Endothelial cell of umbilical vein (primary cell): Measurements from ENCODE around the gene MTERF4. TPM values are rescaled to one million over a fixed set of nuclear protein-coding genes. Genes with fewer than 3 reads are reported as not detected.

Experiments
- BruUV-seq: library from RNA; stranded (reverse); fragments of 400-500 nt; replicated peaks from 2 replicates; lab custom pipeline; 2021; lab: Mats Ljungman, UMichigan
- CTCF ChIA-PET: fragments of 300-600, 350-600 bp; sonication (Branson Sonifier 250); formaldehyde crosslinking; loops from one replicate; lab custom pipeline; 2021; ENCODE audit warnings: antibody characterized with exemption, inconsistent platforms; lab: Charles Lee
- POLR2A ChIA-PET: fragments of 300-600, 350-600 bp; sonication (Branson Sonifier 250); formaldehyde crosslinking; loops from one replicate; lab custom pipeline; 2021; ENCODE audit warnings: antibody characterized with exemption, inconsistent platforms; lab: Charles Lee
- DNase-seq: peaks from one replicate; pipeline ENCODE4 v3.0.0-alpha.2; 2011; ENCODE audit warnings: low read depth, low spot score
- FAIRE-seq: peaks from 2 replicates; lab custom pipeline; 2011; peaks lifted over from hg19 to GRCh38; lab: Jason Lieb, UNC
- H2AFZ ChIP-seq: 2 replicates; pipeline ENCODE4 v1.6.0; 2012; ENCODE audit warnings: low read depth, low read length, control low read depth, inconsistent platforms
- H3K27ac ChIP-seq: 2 replicates; pipeline ENCODE4 v1.5.1; 2011; ENCODE audit warnings: low read depth, mild to moderate bottlenecking, control low read depth, low read length, moderate library complexity; ENCODE audit not compliant: insufficient read depth
- H3K27me3 ChIP-seq, 2 experiments: 2 replicates each; pipeline versions ENCODE4 v1.6.0 to v1.6.1; 2011; ENCODE audit warnings: low read length in 2 of 2, mixed read lengths in 1 of 2; ENCODE audit not compliant: control insufficient read depth in 2 of 2, insufficient read depth in 2 of 2
- H3K36me3 ChIP-seq, 2 experiments: 2 replicates in 1 of 2; 3 replicates in 1 of 2; pipeline ENCODE4 v1.5.1; 2011; ENCODE audit warnings: low read length in 2 of 2, mild to moderate bottlenecking in 1 of 2, moderate library complexity in 1 of 2; ENCODE audit not compliant: control insufficient read depth in 2 of 2, insufficient read depth in 2 of 2; ENCODE audit errors: extremely low read depth in 1 of 2
- H3K4me1 ChIP-seq: 3 replicates; pipeline ENCODE4 v1.5.1; 2011; ENCODE audit warnings: mild to moderate bottlenecking, low read length; ENCODE audit not compliant: control insufficient read depth, insufficient read depth; ENCODE audit errors: extremely low read depth
- H3K4me2 ChIP-seq: 2 replicates; pipeline ENCODE4 v1.6.1; 2011; ENCODE audit warnings: low read length, control low read depth, mixed read lengths; ENCODE audit not compliant: insufficient read depth
- H3K4me3 ChIP-seq, 3 experiments: fragments of 200-600 bp in 1 of 3; sonication (generic), shearing (Covaris generic) in 1 of 3; replicated peaks in 1 of 3; 2 replicates each; pipeline ENCODE4 v1.5.1; 2011 to 2016; ENCODE audit warnings: control low read depth in 3 of 3, low read length in 3 of 3, mild to moderate bottlenecking in 2 of 3, inconsistent platforms in 1 of 3, low read depth in 1 of 3, moderate library complexity in 1 of 3; ENCODE audit not compliant: insufficient read depth in 1 of 3
- H3K79me2 ChIP-seq: 2 replicates; pipeline ENCODE4 v1.6.0; 2012; ENCODE audit warnings: low read length, inconsistent platforms; ENCODE audit not compliant: control insufficient read depth, insufficient read depth
- H3K9ac ChIP-seq: replicated peaks from 2 replicates; pipeline ENCODE3; 2011; ENCODE audit warnings: low read length, control low read depth; ENCODE audit not compliant: insufficient read depth; ENCODE audit errors: extremely low read depth
- H3K9me1 ChIP-seq: replicated peaks from 3 replicates; pipeline ENCODE4 v1.6.0; 2011; ENCODE audit warnings: mild to moderate bottlenecking, low read length; ENCODE audit not compliant: control insufficient read depth, insufficient read depth; ENCODE audit errors: extremely low read depth
- H3K9me3 ChIP-seq: replicated peaks from 2 replicates; pipeline ENCODE4 v1.5.1; 2012; ENCODE audit warnings: low read length, inconsistent platforms; ENCODE audit not compliant: control insufficient read depth, insufficient read depth
- H4K20me1 ChIP-seq: replicated peaks from 2 replicates; pipeline ENCODE3; 2011; ENCODE audit warnings: mild to moderate bottlenecking, low read length; ENCODE audit not compliant: control insufficient read depth, insufficient read depth; ENCODE audit errors: extremely low read depth
- EZH2 ChIP-seq: IDR thresholded peaks from 2 replicates; pipeline ENCODE4 v1.6.1; 2012; ENCODE audit warnings: borderline replicate concordance, low read depth, mild to moderate bottlenecking, moderate library complexity, low read length, inconsistent platforms; ENCODE audit not compliant: severe bottlenecking
- FOS ChIP-seq: IDR thresholded peaks from 2 replicates; pipeline ENCODE4 v1.6.1; 2011; ENCODE audit warnings: mild to moderate bottlenecking, low read length, moderate library complexity, borderline replicate concordance; ENCODE audit not compliant: insufficient read depth
- GATA2 ChIP-seq: IDR thresholded peaks from 2 replicates; pipeline ENCODE4 v1.7.0; 2011; ENCODE audit warnings: low read depth, mild to moderate bottlenecking, moderate library complexity, mixed read lengths, low read length; ENCODE audit not compliant: insufficient read length, insufficient read depth
- JUN ChIP-seq: IDR thresholded peaks from 2 replicates; pipeline ENCODE4 v1.6.1; 2011; ENCODE audit warnings: borderline replicate concordance, low read depth; ENCODE audit not compliant: insufficient read length, insufficient read depth
- MYC ChIP-seq: IDR thresholded peaks from one replicate; pipeline ENCODE4 v1.6.1; 2011; ENCODE audit warnings: mild to moderate bottlenecking, low read depth, low read length
- POLR2A ChIP-seq: IDR thresholded peaks from 2 replicates; pipeline ENCODE4 v1.6.1; 2012; ENCODE audit warnings: low read depth, mild to moderate bottlenecking, control low read depth, low read length
- POLR2AphosphoS5 ChIP-seq: IDR thresholded peaks from 2 replicates; pipeline ENCODE4 v1.6.1; 2012; ENCODE audit warnings: low read depth, mild to moderate bottlenecking, control low read depth, low read length, moderate library complexity; ENCODE audit not compliant: insufficient read depth
- dilution Hi-C: fragments of 300-500 bp; cut with MboI; formaldehyde crosslinking; loops from one replicate; pipeline ENCODE4 v1.15.0; 2019; ENCODE audit warnings: low sequenced_read_pairs; ENCODE audit not compliant: extremely low pct_ligation_motif_present
- intact Hi-C: fragments of 100-400 bp; cut with micrococcal nuclease; formaldehyde crosslinking; loops from one replicate; pipeline ENCODE4 v1.10.0; 2022
- polyA plus RNA-seq, 4 experiments: library from polyadenylated mRNA; depleted of rRNA in 3 of 4; stranded (reverse) in 3 of 4; unstranded in 1 of 4; fragments of >200 nt; gene quantifications; 2 replicates each; pipeline versions ENCODE4 v1.2.1 to v1.2.3, GENCODE V29; 2011 to 2012; ENCODE audit warnings: missing spikeins in 1 of 4
- total RNA-seq: library from RNA; stranded (reverse); gene quantifications from 2 replicates; pipeline ENCODE4 v1.2.3, GENCODE V29; 2021
- TF ChIP-seq, protein P1 (sequence below): IDR thresholded peaks from 2 replicates; pipeline ENCODE4 v1.6.1; 2011; ENCODE audit not compliant: insufficient read depth, insufficient read length
- TF ChIP-seq, protein P2 (sequence below), 2 donors: IDR thresholded peaks; 1 replicate in 1 of 2; 2 replicates in 1 of 2; pipeline ENCODE4 v1.5.1; 2011; ENCODE audit warnings: low read length in 2 of 2, mild to moderate bottlenecking in 2 of 2, moderate library complexity in 2 of 2, control low read depth in 1 of 2, inconsistent platforms in 1 of 2, low read depth in 1 of 2; ENCODE audit not compliant: insufficient read depth in 1 of 2; ENCODE audit errors: extremely low read depth in 1 of 2

MTERF4 gene
- total and polyA plus RNA-seq, 2 donors (not counting 3 experiments of a cell fraction or from before 2014, with no cell fraction given): 14.7 to 27.3 TPM

DNA sequence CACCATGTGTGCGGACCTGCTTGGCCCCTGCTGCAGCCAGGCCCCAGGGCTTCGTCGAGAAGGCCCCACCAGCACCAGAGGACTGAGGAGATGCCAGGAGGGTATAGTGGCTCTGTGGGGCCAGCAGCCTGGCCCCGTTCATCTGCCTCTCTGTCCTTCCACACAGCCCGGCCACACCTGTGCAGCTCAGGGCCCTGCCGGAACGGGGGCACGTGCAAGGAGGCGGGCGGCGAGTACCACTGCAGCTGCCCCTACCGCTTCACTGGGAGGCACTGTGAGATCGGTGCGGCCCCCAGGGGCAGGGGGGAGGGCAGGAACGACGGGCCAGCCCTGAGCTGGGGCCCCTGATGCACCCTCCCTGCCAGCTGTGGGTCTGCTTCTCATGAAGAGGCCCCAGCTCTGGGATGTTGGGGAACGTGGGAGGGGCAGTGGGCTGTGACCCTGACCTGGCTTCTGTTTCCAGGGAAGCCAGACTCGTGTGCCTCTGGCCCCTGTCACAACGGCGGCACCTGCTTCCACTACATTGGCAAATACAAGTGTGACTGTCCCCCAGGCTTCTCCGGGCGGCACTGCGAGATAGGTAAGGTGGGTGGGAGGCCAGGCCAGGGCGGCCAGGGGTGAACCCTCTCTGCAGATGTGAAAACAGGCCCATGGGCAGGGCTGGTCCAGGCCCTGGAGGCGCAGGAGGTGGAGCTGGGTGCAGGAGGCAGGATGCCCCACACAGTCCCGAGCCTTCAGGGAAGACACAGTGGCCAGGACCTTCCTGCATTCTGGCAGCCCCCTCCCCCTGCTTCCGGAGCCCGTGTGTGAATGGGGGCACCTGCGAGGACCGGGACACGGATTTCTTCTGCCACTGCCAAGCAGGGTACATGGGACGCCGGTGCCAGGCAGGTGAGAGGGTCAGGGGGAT, 50.3 kb downstream of the MTERF4 start:
- Histone ChIP-seq H3K79me2 (no peaks in the 10 kb centered on the region), H3K9ac (no peak overlapping the region), H3K9me1 (no peaks in the 10 kb centered on the region), H3K36me3 (peaks cover 0 to 9% of the 10 kb centered on the region in 2 experiments), H3K27ac (no peak overlapping the region), H2AFZ (no peak overlapping the region), H3K4me2 (no peak overlapping the region), H3K4me3 (no peak overlapping the region), H3K27me3 (no peaks in the 10 kb centered on the region), H3K9me3 (no peaks in the 10 kb centered on the region), H3K4me1 (no peaks in the 10 kb centered on the region), H4K20me1 (no peaks in the 10 kb centered on the region)
- intact Hi-C loops: no loop called here
- DNase-seq: no peak
- ChIA-PET CTCF (no interaction called here), POLR2A (no interaction called here)
- no peak for TF ChIP-seq JUN
- TF ChIP-seq POLR2A: no peak
- no peak for TF ChIP-seq MYC
- TF ChIP-seq GATA2: no peak
- TF ChIP-seq POLR2AphosphoS5: no peak
- TF ChIP-seq, protein P1, sequence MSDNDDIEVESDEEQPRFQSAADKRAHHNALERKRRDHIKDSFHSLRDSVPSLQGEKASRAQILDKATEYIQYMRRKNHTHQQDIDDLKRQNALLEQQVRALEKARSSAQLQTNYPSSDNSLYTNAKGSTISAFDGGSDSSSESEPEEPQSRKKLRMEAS: no peak
- no peak for TF ChIP-seq EZH2
- TF ChIP-seq, protein P2, sequence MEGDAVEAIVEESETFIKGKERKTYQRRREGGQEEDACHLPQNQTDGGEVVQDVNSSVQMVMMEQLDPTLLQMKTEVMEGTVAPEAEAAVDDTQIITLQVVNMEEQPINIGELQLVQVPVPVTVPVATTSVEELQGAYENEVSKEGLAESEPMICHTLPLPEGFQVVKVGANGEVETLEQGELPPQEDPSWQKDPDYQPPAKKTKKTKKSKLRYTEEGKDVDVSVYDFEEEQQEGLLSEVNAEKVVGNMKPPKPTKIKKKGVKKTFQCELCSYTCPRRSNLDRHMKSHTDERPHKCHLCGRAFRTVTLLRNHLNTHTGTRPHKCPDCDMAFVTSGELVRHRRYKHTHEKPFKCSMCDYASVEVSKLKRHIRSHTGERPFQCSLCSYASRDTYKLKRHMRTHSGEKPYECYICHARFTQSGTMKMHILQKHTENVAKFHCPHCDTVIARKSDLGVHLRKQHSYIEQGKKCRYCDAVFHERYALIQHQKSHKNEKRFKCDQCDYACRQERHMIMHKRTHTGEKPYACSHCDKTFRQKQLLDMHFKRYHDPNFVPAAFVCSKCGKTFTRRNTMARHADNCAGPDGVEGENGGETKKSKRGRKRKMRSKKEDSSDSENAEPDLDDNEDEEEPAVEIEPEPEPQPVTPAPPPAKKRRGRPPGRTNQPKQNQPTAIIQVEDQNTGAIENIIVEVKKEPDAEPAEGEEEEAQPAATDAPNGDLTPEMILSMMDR (IDR thresholded peaks at IDR 0.05; ENCODE audit: extremely low read depth in 1 of 2, insufficient read depth in 1 of 2, low read depth in 1 of 2, low read length in 2 of 2): no peak
- TF ChIP-seq FOS: no peak
- no peak for FAIRE-seq
- no TSS peak for BruUV-seq
- dilution Hi-C loops: no loop called here
